ENCODE measurements around the gene RPGRIP1. TPM values are rescaled to one million over a fixed set of nuclear protein-coding genes. Genes with fewer than 3 reads are reported as not detected.
A peak's percentile ranks its signal among the peaks of the same experiment; 100 is the strongest.
"Not testable (repeated sequence)": the region's sequence is repeated elsewhere in the genome, so short reads cannot be mapped to it uniquely, and the experiment has no call there.

Gene RPGRIP1
- total RNA-seq, 6 donors from 2014 or later = 0.15 to 1.0 (median 0.34) TPM; not detected in 1

- no peak for TF ChIP-seq POLR2A (IDR thresholded peaks at IDR 0.05)
- TF ChIP-seq POLR2AphosphoS5 (IDR thresholded peaks at IDR 0.05) = no peak
- TF ChIP-seq, protein P1, sequence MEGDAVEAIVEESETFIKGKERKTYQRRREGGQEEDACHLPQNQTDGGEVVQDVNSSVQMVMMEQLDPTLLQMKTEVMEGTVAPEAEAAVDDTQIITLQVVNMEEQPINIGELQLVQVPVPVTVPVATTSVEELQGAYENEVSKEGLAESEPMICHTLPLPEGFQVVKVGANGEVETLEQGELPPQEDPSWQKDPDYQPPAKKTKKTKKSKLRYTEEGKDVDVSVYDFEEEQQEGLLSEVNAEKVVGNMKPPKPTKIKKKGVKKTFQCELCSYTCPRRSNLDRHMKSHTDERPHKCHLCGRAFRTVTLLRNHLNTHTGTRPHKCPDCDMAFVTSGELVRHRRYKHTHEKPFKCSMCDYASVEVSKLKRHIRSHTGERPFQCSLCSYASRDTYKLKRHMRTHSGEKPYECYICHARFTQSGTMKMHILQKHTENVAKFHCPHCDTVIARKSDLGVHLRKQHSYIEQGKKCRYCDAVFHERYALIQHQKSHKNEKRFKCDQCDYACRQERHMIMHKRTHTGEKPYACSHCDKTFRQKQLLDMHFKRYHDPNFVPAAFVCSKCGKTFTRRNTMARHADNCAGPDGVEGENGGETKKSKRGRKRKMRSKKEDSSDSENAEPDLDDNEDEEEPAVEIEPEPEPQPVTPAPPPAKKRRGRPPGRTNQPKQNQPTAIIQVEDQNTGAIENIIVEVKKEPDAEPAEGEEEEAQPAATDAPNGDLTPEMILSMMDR (IDR thresholded peaks at IDR 0.05) = no peak
- no peak for TF ChIP-seq EP300 (IDR thresholded peaks at IDR 0.05)
- no peaks in the 10 kb centered on the region for H3K9me3 ChIP-seq
- no peak overlapping the region for H3K27ac ChIP-seq
- 78 to 85% methylated on average over 8 of the region's 8 CpGs for WGBS, 2 donors
- ATAC-seq (ENCODE audit: low FRiP score in 2 of 2) (no peak), DNase-seq (no peak)
- H3K4me1 ChIP-seq = peaks cover 0 to 7% (median 5%) of the 10 kb centered on the region in 4 donors
- H3K4me3 ChIP-seq = no peak overlapping the region
- no peaks in the 10 kb centered on the region for H3K36me3 ChIP-seq
- peaks cover 0 to 6% (median 3%) of the 10 kb centered on the region in 4 donors for H3K27me3 ChIP-seq
Measured at GRCh38 chr14:21302013-21302835, 22.3 kb downstream of the RPGRIP1 start.

DNA sequence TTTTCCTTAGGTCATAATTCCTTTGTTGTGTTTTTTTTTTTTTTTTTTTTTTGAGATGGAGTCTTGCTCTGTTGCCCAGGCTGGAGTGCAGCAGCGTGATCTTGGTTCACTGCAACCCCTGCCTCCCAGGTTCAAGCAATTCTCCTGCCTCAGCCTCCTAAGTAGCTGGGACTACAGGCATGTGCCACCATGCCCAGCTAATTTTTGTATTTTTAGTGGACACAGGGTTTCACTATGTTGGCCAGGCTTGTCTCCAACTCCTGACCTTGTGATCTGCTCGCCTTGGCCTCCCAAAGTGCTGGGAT lies 22.9 kb downstream of the RPGRIP1 start:
- WGBS, 2 donors = 92 to 95% methylated on average over 2 of the region's 2 CpGs
- not testable (repeated sequence) for H3K27me3 ChIP-seq; H3K27ac ChIP-seq; H3K9me3 ChIP-seq; H3K4me3 ChIP-seq; H3K36me3 ChIP-seq; ATAC-seq (ENCODE audit: low FRiP score in 2 of 2); H3K4me1 ChIP-seq; DNase-seq

GRCh38 chr14:21307637-21308036 lies 27.8 kb downstream of the RPGRIP1 start:
- H3K36me3 ChIP-seq = no peaks in the 10 kb centered on the region
- 74 to 83% methylated on average over 3 of the region's 3 CpGs for WGBS, 2 donors
- ATAC-seq (ENCODE audit: low FRiP score in 2 of 2) = no peak
- peak overlapping the region in 1 of 4 donors; percentile 74 for H3K27ac ChIP-seq
- no peak for DNase-seq
- no peaks in the 10 kb centered on the region for H3K27me3 ChIP-seq
- no peak overlapping the region for H3K4me3 ChIP-seq
- TF ChIP-seq POLR2AphosphoS5 (IDR thresholded peaks at IDR 0.05) (no peak), POLR2A (IDR thresholded peaks at IDR 0.05) (no peak), EP300 (IDR thresholded peaks at IDR 0.05) (no peak)
- TF ChIP-seq, protein P1 (IDR thresholded peaks at IDR 0.05) = no peak
- no peaks in the 10 kb centered on the region for H3K9me3 ChIP-seq
- H3K4me1 ChIP-seq = peaks cover 0 to 15% (median 2%) of the 10 kb centered on the region in 4 donors

DNA sequence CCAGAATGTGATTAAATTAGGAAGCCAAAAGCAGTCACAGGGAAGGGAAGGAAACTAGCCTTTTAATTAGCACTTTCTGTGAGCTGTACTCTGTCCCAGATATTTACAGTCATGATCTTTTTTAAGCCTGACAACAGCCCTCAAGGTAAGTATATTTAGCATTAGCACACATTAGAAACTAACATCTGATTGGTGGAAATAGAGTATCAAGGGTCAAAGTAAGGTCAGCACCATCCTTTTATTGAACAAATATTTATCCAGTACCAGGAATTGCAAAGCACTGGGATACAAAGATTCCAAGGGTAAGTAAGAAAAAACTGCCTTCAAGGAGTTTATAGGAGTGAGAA lies 28.2 kb downstream of the RPGRIP1 start:
- Histone ChIP-seq H3K36me3 (no peaks in the 10 kb centered on the region), H3K27me3 (no peaks in the 10 kb centered on the region), H3K4me1 (peaks cover 0 to 15% (median 2%) of the 10 kb centered on the region in 4 donors), H3K9me3 (no peaks in the 10 kb centered on the region), H3K27ac (peak overlapping the region; percentile 49 to 74 (median 68)), H3K4me3 (peak overlapping the region in 3 of 4 donors; percentile 32 to 43 (median 43))
- no peak for TF ChIP-seq POLR2A (IDR thresholded peaks at IDR 0.05)
- TF ChIP-seq, protein P1 (IDR thresholded peaks at IDR 0.05) = no peak
- no peak for TF ChIP-seq POLR2AphosphoS5 (IDR thresholded peaks at IDR 0.05)
- no peak for TF ChIP-seq EP300 (IDR thresholded peaks at IDR 0.05)
- ATAC-seq (ENCODE audit: low FRiP score in 2 of 2) (no peak), DNase-seq (no peak)

- DNase-seq = peak in 1 of 2 donors; percentile 94
- H3K36me3 ChIP-seq = no peaks in the 10 kb centered on the region
- 6 to 8% methylated on average over 16 of the region's 16 CpGs for WGBS, 2 donors
- H3K27ac ChIP-seq = peak overlapping the region; percentile 60 to 74 (median 68)
- TF ChIP-seq, protein P1 (IDR thresholded peaks at IDR 0.05) = no peak
- TF ChIP-seq POLR2AphosphoS5 (IDR thresholded peaks at IDR 0.05) (peak in 1 of 2 donors; percentile 85), EP300 (IDR thresholded peaks at IDR 0.05) (no peak), POLR2A (IDR thresholded peaks at IDR 0.05) (peak in 1 of 4 donors; percentile 79)
- peak; percentile 88 to 94 for ATAC-seq (ENCODE audit: low FRiP score in 2 of 2)
- peaks cover 0 to 15% (median 2%) of the 10 kb centered on the region in 4 donors for H3K4me1 ChIP-seq
- H3K9me3 ChIP-seq = no peaks in the 10 kb centered on the region
- peak overlapping the region; percentile 25 to 43 (median 38) for H3K4me3 ChIP-seq
- no peaks in the 10 kb centered on the region for H3K27me3 ChIP-seq
Measured at GRCh38 chr14:21308479-21309237, 28.8 kb downstream of the RPGRIP1 start.
